HG03565 (cell line): ENCODE results near the gene TGFB2.

Experiments used
- ATAC-seq: cut with Tn5 transposase; IDR thresholded peaks from one replicate; pipeline ENCODE4 v1.9.1; 2021; ENCODE audit warnings: mild to moderate bottlenecking, moderate library complexity; ENCODE audit not compliant: unreplicated experiment

Gene TGFB2

GRCh38 chr1:218413179-218413578, 68.0 kb downstream of the TGFB2 start:
- no peak for ATAC-seq

- no peak for ATAC-seq
Measured at GRCh38 chr1:218414060-218414728, 69.1 kb downstream of the TGFB2 start.

DNA sequence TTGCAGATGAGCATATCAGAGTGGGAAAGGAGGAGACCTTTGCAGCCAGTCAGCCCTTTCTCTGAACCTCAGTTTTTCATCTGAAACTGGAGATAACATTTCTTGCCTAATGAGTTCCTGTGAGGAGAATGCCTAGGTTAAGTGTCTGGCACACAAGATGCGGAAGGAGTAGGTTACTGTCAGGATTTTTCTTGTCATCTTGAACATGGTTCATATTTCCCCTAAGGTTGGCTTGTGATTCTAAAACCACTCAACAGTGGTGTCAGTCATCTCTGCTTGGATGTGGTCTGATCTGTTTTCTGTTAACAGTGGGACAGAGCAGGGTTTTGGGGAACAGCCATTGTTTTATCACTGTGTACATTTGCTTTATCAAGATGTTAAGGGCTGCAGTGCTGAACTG, 70.6 kb downstream of the TGFB2 start:
- ATAC-seq, result no peak

- no peak for ATAC-seq
Measured at GRCh38 chr1:218421531-218421930, 76.4 kb downstream of the TGFB2 start.

- ATAC-seq, result no peak
Measured at GRCh38 chr1:218424502-218424901, 79.4 kb downstream of the TGFB2 start.

DNA sequence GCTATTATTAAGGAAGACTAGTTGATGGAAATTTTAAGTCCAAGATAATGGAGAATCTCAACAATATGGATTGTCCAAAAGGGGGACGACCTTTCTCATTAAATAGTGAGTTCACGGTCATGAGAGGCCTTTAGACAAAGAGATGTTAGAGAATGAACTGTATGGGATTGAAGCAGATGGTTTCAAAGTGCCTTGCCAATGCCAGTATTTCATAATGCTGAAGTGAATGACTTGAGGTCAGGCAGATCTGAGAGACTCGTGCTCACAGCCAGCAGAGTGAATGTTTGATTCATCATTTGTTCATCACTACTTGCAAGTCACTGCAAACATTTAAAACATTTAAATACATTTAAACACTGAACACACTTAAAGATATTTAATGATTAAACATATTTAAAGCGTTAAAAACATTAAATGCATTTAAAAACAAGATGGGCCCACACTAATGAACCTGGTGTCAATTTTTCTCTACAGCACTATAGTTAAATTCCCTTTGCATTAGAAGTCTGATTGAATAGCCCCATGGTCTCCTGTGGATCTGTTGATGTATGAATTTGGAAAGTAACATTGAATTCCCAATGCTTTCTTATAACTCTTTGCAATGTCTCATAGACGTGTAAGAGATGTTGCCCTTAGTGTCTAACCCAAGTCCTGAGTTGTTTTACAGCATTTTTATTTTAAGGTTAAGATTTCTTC, 80.7 kb downstream of the TGFB2 start:
- no peak for ATAC-seq

GRCh38 chr1:218426343-218426657, 81.2 kb downstream of the TGFB2 start:
- no peak for ATAC-seq

GRCh38 chr1:218429301-218429700, 84.2 kb downstream of the TGFB2 start:
- no peak for ATAC-seq

GRCh38 chr1:218430346-218430745, 85.2 kb downstream of the TGFB2 start:
- ATAC-seq, result no peak

GRCh38 chr1:218430822-218431221, 85.7 kb downstream of the TGFB2 start:
- ATAC-seq, result no peak

GRCh38 chr1:218431476-218431875, 86.3 kb downstream of the TGFB2 start:
- no peak for ATAC-seq

DNA sequence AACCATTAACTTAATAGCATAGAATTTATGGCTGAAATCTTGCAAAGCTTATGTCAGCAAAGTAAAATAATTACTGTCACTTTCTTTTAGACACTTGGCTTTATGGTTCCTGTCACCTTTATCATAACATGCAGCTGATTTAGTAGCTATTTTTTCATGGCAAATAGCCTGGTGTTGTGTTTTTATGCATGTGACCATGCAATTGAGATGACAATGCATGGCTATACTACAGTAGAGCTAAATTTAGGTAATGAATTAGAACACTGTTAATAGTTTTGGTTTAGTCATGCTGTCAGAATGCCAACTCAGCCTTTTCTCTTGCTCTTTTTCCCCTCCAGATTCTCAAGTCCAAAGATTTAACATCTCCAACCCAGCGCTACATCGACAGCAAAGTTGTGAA, 88.6 kb downstream of the TGFB2 start:
- ATAC-seq, result no peak

DNA sequence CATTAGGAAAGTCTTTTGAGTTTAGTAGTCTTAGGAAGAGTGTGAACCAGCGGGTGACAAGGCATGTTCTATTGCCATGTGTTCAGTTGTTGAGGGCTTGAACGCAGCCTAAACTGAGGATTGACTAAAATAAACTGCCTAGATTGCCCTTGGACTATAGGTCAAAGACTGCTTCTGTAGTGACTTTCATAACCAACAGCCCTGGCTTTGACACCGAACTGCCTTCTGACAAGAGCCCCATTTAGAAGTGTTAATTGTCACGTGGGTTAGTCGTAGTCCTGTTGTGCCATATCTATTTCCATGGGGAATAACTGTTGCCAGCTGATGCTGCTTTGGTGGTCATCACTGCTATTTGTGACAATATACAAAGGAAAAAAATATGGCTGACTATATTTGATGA, 90.4 kb downstream of the TGFB2 start:
- no peak for ATAC-seq

DNA sequence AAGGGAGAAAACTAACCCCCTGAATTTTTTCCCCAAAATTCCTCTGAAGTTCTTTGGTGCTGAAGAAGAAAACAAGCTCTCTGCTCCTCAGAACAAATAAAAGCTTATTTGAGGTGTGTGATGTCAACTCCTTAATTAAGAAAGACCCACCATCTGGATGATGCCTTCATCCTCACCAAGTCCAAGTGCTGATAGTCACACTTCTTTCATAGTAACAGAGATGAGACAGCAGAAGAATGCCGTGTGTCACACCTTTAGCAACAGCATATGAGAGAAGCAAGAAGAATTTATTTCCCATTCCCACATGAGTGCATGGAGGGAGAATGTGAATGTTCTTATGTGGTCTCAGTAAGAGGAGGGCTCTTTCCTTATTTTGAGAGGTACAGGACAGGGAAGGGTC, 91.2 kb downstream of the TGFB2 start:
- ATAC-seq, result no peak

- no peak for ATAC-seq
Measured at GRCh38 chr1:218436997-218437396, 91.9 kb downstream of the TGFB2 start.

DNA sequence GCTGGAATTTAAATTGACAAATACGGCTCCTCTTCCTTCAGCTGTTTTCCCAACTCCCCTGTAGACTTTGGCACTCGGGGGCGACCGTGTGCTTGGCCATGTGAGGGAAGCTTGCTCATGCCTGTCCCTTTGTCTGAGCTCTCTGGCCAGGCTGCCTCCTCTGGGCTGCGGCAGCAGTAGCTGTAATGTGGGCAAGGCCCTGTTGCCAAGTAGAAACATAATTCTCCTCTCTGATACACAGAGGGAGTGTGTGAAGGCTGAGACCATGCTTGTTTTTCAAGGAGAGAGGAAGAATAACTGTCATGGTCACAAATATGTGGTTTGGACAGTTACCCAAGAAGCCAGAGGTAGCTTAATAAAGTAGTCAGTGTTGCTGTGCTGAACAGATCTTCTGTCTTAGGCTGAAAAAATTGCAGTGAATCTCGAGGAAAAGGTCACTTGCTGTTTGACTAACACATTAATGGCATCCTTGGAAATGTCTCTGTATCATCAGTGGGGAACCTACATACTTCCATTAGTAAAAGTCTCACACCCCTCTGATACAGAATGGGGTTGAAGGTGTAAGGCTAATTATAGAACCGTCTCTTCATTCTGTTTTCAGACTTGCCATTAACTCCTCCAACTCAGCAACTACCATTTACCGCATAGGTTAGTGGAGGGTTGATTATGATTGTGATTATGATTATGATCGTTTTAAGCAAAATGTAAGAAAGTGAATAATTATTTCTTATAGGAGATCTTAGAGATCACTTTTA, 94.6 kb downstream of the TGFB2 start:
- no peak for ATAC-seq

DNA sequence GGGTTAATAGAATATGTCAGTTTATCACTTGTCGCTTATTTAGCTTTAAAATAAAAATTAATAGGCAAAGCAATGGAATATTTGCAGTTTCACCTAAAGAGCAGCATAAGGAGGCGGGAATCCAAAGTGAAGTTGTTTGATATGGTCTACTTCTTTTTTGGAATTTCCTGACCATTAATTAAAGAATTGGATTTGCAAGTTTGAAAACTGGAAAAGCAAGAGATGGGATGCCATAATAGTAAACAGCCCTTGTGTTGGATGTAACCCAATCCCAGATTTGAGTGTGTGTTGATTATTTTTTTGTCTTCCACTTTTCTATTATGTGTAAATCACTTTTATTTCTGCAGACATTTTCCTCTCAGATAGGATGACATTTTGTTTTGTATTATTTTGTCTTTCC, 98.1 kb downstream of the TGFB2 start:
- no peak for ATAC-seq

DNA sequence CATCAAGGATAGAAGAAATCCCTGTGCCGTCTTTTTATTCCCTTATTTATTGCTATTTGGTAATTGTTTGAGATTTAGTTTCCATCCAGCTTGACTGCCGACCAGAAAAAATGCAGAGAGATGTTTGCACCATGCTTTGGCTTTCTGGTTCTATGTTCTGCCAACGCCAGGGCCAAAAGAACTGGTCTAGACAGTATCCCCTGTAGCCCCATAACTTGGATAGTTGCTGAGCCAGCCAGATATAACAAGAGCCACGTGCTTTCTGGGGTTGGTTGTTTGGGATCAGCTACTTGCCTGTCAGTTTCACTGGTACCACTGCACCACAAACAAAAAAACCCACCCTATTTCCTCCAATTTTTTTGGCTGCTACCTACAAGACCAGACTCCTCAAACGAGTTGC, 99.0 kb downstream of the TGFB2 start:
- ATAC-seq, result no peak

DNA sequence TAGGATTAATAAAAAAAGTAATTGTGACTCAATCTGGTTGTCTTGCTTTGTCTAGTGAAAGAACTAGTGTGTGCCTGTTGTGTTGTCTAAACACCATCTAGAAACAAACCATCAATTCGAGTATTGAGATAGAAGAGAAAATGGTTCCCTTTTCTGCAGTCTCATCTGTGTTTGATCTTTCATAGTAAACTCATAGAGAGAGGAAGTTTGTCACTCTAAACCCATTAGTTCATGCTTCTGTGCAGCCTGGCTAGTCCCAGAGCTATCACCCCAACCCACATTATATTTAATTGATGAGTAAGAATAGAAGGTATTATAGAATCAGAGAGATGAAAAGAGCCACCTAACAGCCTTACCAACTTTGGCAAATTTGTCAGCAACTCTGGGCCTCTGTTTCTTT, 99.5 kb downstream of the TGFB2 start:
- ATAC-seq, result no peak

DNA sequence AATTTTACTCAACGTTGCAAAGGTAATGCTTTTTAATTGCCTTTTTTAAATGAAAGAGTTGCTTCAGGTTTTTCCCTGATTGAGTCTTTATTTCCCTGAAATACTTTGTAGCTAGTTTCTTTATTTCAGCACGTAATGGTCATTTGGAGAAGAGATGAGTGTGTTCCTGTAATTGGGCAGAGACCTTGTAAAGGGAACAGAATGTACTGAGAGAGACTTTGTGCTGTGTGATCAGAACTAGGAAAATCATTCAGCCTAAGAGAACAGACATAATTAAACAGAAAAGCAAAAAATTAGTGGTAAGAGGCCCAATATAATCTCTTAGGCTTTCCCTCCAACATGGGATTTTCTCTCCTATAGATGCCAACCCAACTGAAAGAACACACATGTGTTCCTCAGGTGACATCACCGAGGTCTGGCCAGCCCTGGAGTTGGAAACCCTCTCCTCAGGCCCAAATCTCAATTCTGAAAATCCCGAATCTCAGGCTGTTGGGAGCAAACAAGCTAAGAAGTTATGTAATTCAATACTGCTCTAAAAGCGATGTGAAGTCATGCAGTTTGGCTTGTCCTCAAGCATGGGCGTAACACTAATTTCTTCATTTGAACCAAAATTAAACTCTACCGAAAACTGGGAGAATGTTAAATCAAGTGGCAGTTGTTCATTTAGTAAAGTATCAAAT, 102.0 kb downstream of the TGFB2 start:
- ATAC-seq, result no peak

GRCh38 chr1:218451415-218451814, 106.3 kb downstream of the TGFB2 start:
- no peak for ATAC-seq
